Measurements from ENCODE around the gene TBCD. TPM values are rescaled to one million over a fixed set of nuclear protein-coding genes. Genes with fewer than 3 reads are reported as not detected.
A peak's percentile ranks its signal among the peaks of the same experiment; 100 is the strongest.

Gene TBCD
- polyA plus RNA-seq, 3 donors from 2014 or later = 70.2 to 142 (median 99.7) TPM

- no peak for DNase-seq
- Mint-ChIP-seq H3K4me1 (peaks cover 6 to 8% of the 10 kb centered on the region in 2 donors), H3K4me3 (no peak overlapping the region), H3K36me3 (peaks cover 19 to 46% (median 25%) of the 10 kb centered on the region in 3 donors), H3K9me3 (no peaks in the 10 kb centered on the region), H3K27me3 (ENCODE audit: low read depth in 3 of 3) (peaks cover 0 to 4% (median 3%) of the 10 kb centered on the region in 3 donors), H3K27ac (no peak overlapping the region)
Measured at GRCh38 chr17:82901356-82901755, 149.5 kb downstream of the TBCD start.

- H3K27me3 Mint-ChIP-seq (ENCODE audit: low read depth in 3 of 3) = peaks cover 0 to 3% (median 2%) of the 10 kb centered on the region in 3 donors
- no peak overlapping the region for H3K27ac Mint-ChIP-seq
- H3K4me3 Mint-ChIP-seq = no peak overlapping the region
- no peaks in the 10 kb centered on the region for H3K9me3 Mint-ChIP-seq
- peaks cover 19 to 43% (median 25%) of the 10 kb centered on the region in 3 donors for H3K36me3 Mint-ChIP-seq
- peaks cover 6 to 8% of the 10 kb centered on the region in 2 donors for H3K4me1 Mint-ChIP-seq
- no peak for DNase-seq
Measured at GRCh38 chr17:82901856-82902255, 150.0 kb downstream of the TBCD start.

- H3K4me1 Mint-ChIP-seq = peaks cover 5 to 8% of the 10 kb centered on the region in 2 donors
- H3K27ac Mint-ChIP-seq = no peak overlapping the region
- no peak overlapping the region for H3K4me3 Mint-ChIP-seq
- peaks cover 0 to 3% (median 2%) of the 10 kb centered on the region in 3 donors for H3K27me3 Mint-ChIP-seq (ENCODE audit: low read depth in 3 of 3)
- H3K36me3 Mint-ChIP-seq = peaks cover 19 to 37% (median 21%) of the 10 kb centered on the region in 3 donors
- no peaks in the 10 kb centered on the region for H3K9me3 Mint-ChIP-seq
- DNase-seq = no peak
Measured at GRCh38 chr17:82902972-82903874, 151.4 kb downstream of the TBCD start.

- peaks cover 2 to 13% of the 10 kb centered on the region in 2 donors for H3K4me1 Mint-ChIP-seq
- no peak overlapping the region for H3K4me3 Mint-ChIP-seq
- no peak for DNase-seq
- no peak overlapping the region for H3K27ac Mint-ChIP-seq
- no peaks in the 10 kb centered on the region for H3K9me3 Mint-ChIP-seq
- peaks cover 15 to 32% (median 15%) of the 10 kb centered on the region in 3 donors for H3K36me3 Mint-ChIP-seq
- H3K27me3 Mint-ChIP-seq (ENCODE audit: low read depth in 3 of 3) = peaks cover 0 to 3% (median 2%) of the 10 kb centered on the region in 3 donors
Measured at GRCh38 chr17:82905130-82905529, 153.3 kb downstream of the TBCD start.

GRCh38 chr17:82907797-82908542 is 156.1 kb downstream of the TBCD start:
- Mint-ChIP-seq H3K36me3 (peaks cover 12 to 20% (median 20%) of the 10 kb centered on the region in 3 donors), H3K27ac (peak overlapping the region in 1 of 6 donors; percentile 12), H3K9me3 (no peaks in the 10 kb centered on the region), H3K4me1 (peaks cover 5 to 20% of the 10 kb centered on the region in 2 donors), H3K27me3 (ENCODE audit: low read depth in 3 of 3) (peaks cover 0 to 2% (median 2%) of the 10 kb centered on the region in 3 donors), H3K4me3 (no peak overlapping the region)
- DNase-seq = no peak

- H3K4me3 Mint-ChIP-seq = no peak overlapping the region
- H3K27ac Mint-ChIP-seq = peak overlapping the region in 1 of 6 donors; percentile 12
- H3K4me1 Mint-ChIP-seq = peaks cover 6 to 20% of the 10 kb centered on the region in 2 donors
- DNase-seq = no peak
- H3K36me3 Mint-ChIP-seq = peaks cover 12 to 22% (median 20%) of the 10 kb centered on the region in 3 donors
- no peaks in the 10 kb centered on the region for H3K9me3 Mint-ChIP-seq
- H3K27me3 Mint-ChIP-seq (ENCODE audit: low read depth in 3 of 3) = peaks cover 0 to 2% (median 2%) of the 10 kb centered on the region in 3 donors
Measured at GRCh38 chr17:82908543-82909160, 156.8 kb downstream of the TBCD start.

GRCh38 chr17:82909322-82909904 is 157.5 kb downstream of the TBCD start:
- peaks cover 9 to 19% (median 15%) of the 10 kb centered on the region in 3 donors for H3K36me3 Mint-ChIP-seq
- peak in 2 of 3 donors; percentile 20 to 28 for DNase-seq
- peaks cover 6 to 15% of the 10 kb centered on the region in 2 donors for H3K4me1 Mint-ChIP-seq
- no peak overlapping the region for H3K4me3 Mint-ChIP-seq
- no peaks in the 10 kb centered on the region for H3K9me3 Mint-ChIP-seq
- H3K27me3 Mint-ChIP-seq (ENCODE audit: low read depth in 3 of 3) = peaks cover 2% of the 10 kb centered on the region in 3 donors
- peak overlapping the region in 3 of 6 donors; percentile 28 to 46 (median 29) for H3K27ac Mint-ChIP-seq

- peaks cover 6 to 14% of the 10 kb centered on the region in 2 donors for H3K4me1 Mint-ChIP-seq
- DNase-seq = no peak
- no peaks in the 10 kb centered on the region for H3K9me3 Mint-ChIP-seq
- H3K36me3 Mint-ChIP-seq = peaks cover 13 to 21% (median 14%) of the 10 kb centered on the region in 3 donors
- peak overlapping the region in 1 of 5 donors; percentile 33 for H3K4me3 Mint-ChIP-seq
- peaks cover 2% of the 10 kb centered on the region in 3 donors for H3K27me3 Mint-ChIP-seq (ENCODE audit: low read depth in 3 of 3)
- H3K27ac Mint-ChIP-seq = peak overlapping the region in 1 of 6 donors; percentile 46
Measured at GRCh38 chr17:82910041-82910481, 158.2 kb downstream of the TBCD start.

- Mint-ChIP-seq H3K9me3 (no peaks in the 10 kb centered on the region), H3K27me3 (ENCODE audit: low read depth in 3 of 3) (peaks cover 2% of the 10 kb centered on the region in 3 donors), H3K36me3 (peaks cover 13 to 23% (median 14%) of the 10 kb centered on the region in 3 donors), H3K4me3 (no peak overlapping the region), H3K4me1 (peaks cover 6 to 14% of the 10 kb centered on the region in 2 donors), H3K27ac (peak overlapping the region in 1 of 6 donors; percentile 59)
- DNase-seq = no peak
Measured at GRCh38 chr17:82910770-82911169, 158.9 kb downstream of the TBCD start.

- Mint-ChIP-seq H3K4me1 (peaks cover 6 to 14% of the 10 kb centered on the region in 2 donors), H3K27me3 (ENCODE audit: low read depth in 3 of 3) (peaks cover 2% of the 10 kb centered on the region in 3 donors), H3K9me3 (no peaks in the 10 kb centered on the region), H3K27ac (peak overlapping the region; percentile 19 to 82 (median 47)), H3K4me3 (peak overlapping the region in 1 of 5 donors; percentile 0), H3K36me3 (peaks cover 8 to 24% (median 13%) of the 10 kb centered on the region in 3 donors)
- no peak for DNase-seq
Measured at GRCh38 chr17:82911822-82912221, 160.0 kb downstream of the TBCD start.

- no peak for DNase-seq
- Mint-ChIP-seq H3K36me3 (peaks cover 8 to 24% (median 13%) of the 10 kb centered on the region in 3 donors), H3K9me3 (no peaks in the 10 kb centered on the region), H3K27ac (no peak overlapping the region), H3K4me3 (no peak overlapping the region), H3K27me3 (ENCODE audit: low read depth in 3 of 3) (peaks cover 2% of the 10 kb centered on the region in 3 donors), H3K4me1 (peaks cover 6 to 14% of the 10 kb centered on the region in 2 donors)
Measured at GRCh38 chr17:82912484-82913089, 160.7 kb downstream of the TBCD start.

- Mint-ChIP-seq H3K4me3 (no peak overlapping the region), H3K36me3 (peaks cover 8 to 20% (median 13%) of the 10 kb centered on the region in 3 donors)
- no peak for DNase-seq
Measured at GRCh38 chr17:82913304-82914043, 161.6 kb downstream of the TBCD start.

More at GRCh38 chr17:82913304-82914043, 161.6 kb downstream of the TBCD start:
- Mint-ChIP-seq H3K9me3 (no peaks in the 10 kb centered on the region), H3K27me3 (ENCODE audit: low read depth in 3 of 3) (peaks cover 2% of the 10 kb centered on the region in 3 donors), H3K27ac (peak overlapping the region in 2 of 6 donors; percentile 17 to 31), H3K4me1 (peaks cover 6 to 9% of the 10 kb centered on the region in 2 donors)
